Activated T-cell treated with anti-CD3 and anti-CD28 coated beads, Interleukin-2, amount 50 U/mL, for 4 hours (primary cell): ENCODE results near the gene NTRK2. TPM values are rescaled to one million over a fixed set of nuclear protein-coding genes. Genes with fewer than 3 reads are reported as not detected.

Experiments used
- ATAC-seq, 2 donors: fragments of 200-7000 bp; cut with Tn5 transposase; one replicate each; pipeline ENCODE4 v1.10.0; 2021
- DNase-seq: peaks from one replicate; pipeline ENCODE4 v3.0.0-alpha.2; 2020
- H3K27me3 Mint-ChIP-seq: one replicate; pipeline ENCODE4 v1.8.0; 2021; ENCODE audit warnings: low read depth, mixed read lengths
- H3K36me3 Mint-ChIP-seq: one replicate; pipeline ENCODE4 v1.8.0; 2022; ENCODE audit warnings: mixed read lengths; ENCODE audit not compliant: insufficient read depth
- H3K4me1 Mint-ChIP-seq: one replicate; pipeline ENCODE4 v1.8.0; 2021; ENCODE audit warnings: low read depth, mixed read lengths
- H3K4me3 Mint-ChIP-seq: one replicate; pipeline ENCODE4 v1.8.0; 2021; ENCODE audit warnings: mild to moderate bottlenecking, moderate library complexity, mixed read lengths
- H3K9me3 Mint-ChIP-seq: one replicate; pipeline ENCODE4 v1.8.0; 2021; ENCODE audit warnings: mixed read lengths
- total RNA-seq, 3 donors: library from RNA; stranded (reverse); gene quantifications; one replicate each; pipeline ENCODE4 v1.2.1, GENCODE V29; 2021

NTRK2 gene
- total RNA-seq, 3 donors from 2014 or later, result 0.18 to 0.82 (median 0.38) TPM

- Mint-ChIP-seq H3K9me3 (no peaks in the 10 kb centered on the region), H3K27me3 (no peaks in the 10 kb centered on the region), H3K4me3 (no peak overlapping the region), H3K4me1 (no peaks in the 10 kb centered on the region), H3K36me3 (no peaks in the 10 kb centered on the region)
- DNase-seq (no peak), ATAC-seq (no peak)
Measured at GRCh38 chr9:84736536-84736935, 67.0 kb downstream of the NTRK2 start.

- H3K27me3 Mint-ChIP-seq, result no peaks in the 10 kb centered on the region
- H3K36me3 Mint-ChIP-seq, result no peaks in the 10 kb centered on the region
- ATAC-seq (no peak), DNase-seq (no peak)
- H3K4me1 Mint-ChIP-seq, result no peaks in the 10 kb centered on the region
- H3K4me3 Mint-ChIP-seq, result no peak overlapping the region
- no peaks in the 10 kb centered on the region for H3K9me3 Mint-ChIP-seq
Measured at GRCh38 chr9:84738353-84738752, 68.8 kb downstream of the NTRK2 start.

- Mint-ChIP-seq H3K4me1 (no peaks in the 10 kb centered on the region), H3K9me3 (no peaks in the 10 kb centered on the region), H3K36me3 (no peaks in the 10 kb centered on the region), H3K27me3 (no peaks in the 10 kb centered on the region), H3K4me3 (no peak overlapping the region)
- ATAC-seq (no peak), DNase-seq (no peak)
Measured at GRCh38 chr9:84742261-84742660, 72.7 kb downstream of the NTRK2 start.

GRCh38 chr9:84744195-84744594 is 74.7 kb downstream of the NTRK2 start:
- no peak for DNase-seq
- Mint-ChIP-seq H3K9me3 (no peaks in the 10 kb centered on the region), H3K4me1 (no peaks in the 10 kb centered on the region), H3K36me3 (no peaks in the 10 kb centered on the region), H3K4me3 (no peak overlapping the region), H3K27me3 (no peaks in the 10 kb centered on the region)
- no peak for ATAC-seq

GRCh38 chr9:84744726-84745125 is 75.2 kb downstream of the NTRK2 start:
- H3K9me3 Mint-ChIP-seq, result no peaks in the 10 kb centered on the region
- ATAC-seq, result no peak

GRCh38 chr9:84748112-84748511 is 78.6 kb downstream of the NTRK2 start:
- ATAC-seq, result no peak
- no peaks in the 10 kb centered on the region for H3K27me3 Mint-ChIP-seq
- H3K4me1 Mint-ChIP-seq, result peaks cover 12% of the 10 kb centered on the region

More at GRCh38 chr9:84744726-84745125, 75.2 kb downstream of the NTRK2 start:
- no peaks in the 10 kb centered on the region for H3K4me1 Mint-ChIP-seq
- no peak for DNase-seq
- H3K36me3 Mint-ChIP-seq, result no peaks in the 10 kb centered on the region
- H3K27me3 Mint-ChIP-seq, result no peaks in the 10 kb centered on the region
- H3K4me3 Mint-ChIP-seq, result no peak overlapping the region

GRCh38 chr9:84750152-84750865 is 80.8 kb downstream of the NTRK2 start:
- H3K36me3 Mint-ChIP-seq, result no peaks in the 10 kb centered on the region
- no peaks in the 10 kb centered on the region for H3K9me3 Mint-ChIP-seq
- no peaks in the 10 kb centered on the region for H3K27me3 Mint-ChIP-seq
- ATAC-seq (no peak), DNase-seq (no peak)
- H3K4me3 Mint-ChIP-seq, result no peak overlapping the region
- peaks cover 12% of the 10 kb centered on the region for H3K4me1 Mint-ChIP-seq

More at GRCh38 chr9:84748112-84748511, 78.6 kb downstream of the NTRK2 start:
- no peak for DNase-seq
- Mint-ChIP-seq H3K4me3 (no peak overlapping the region), H3K9me3 (no peaks in the 10 kb centered on the region), H3K36me3 (no peaks in the 10 kb centered on the region)

- H3K9me3 Mint-ChIP-seq, result no peaks in the 10 kb centered on the region
- DNase-seq, result no peak
- H3K4me1 Mint-ChIP-seq, result peaks cover 12% of the 10 kb centered on the region
- H3K27me3 Mint-ChIP-seq, result no peaks in the 10 kb centered on the region
- no peak overlapping the region for H3K4me3 Mint-ChIP-seq
- H3K36me3 Mint-ChIP-seq, result no peaks in the 10 kb centered on the region
- ATAC-seq, result no peak
Measured at GRCh38 chr9:84751921-84752320, 82.4 kb downstream of the NTRK2 start.

- Mint-ChIP-seq H3K4me1 (peaks cover 17% of the 10 kb centered on the region), H3K9me3 (no peaks in the 10 kb centered on the region), H3K36me3 (no peaks in the 10 kb centered on the region), H3K27me3 (no peaks in the 10 kb centered on the region), H3K4me3 (no peak overlapping the region)
- ATAC-seq, result no peak
- DNase-seq, result no peak
Measured at GRCh38 chr9:84754461-84754860, 84.9 kb downstream of the NTRK2 start.

GRCh38 chr9:84754881-84755280 is 85.4 kb downstream of the NTRK2 start:
- DNase-seq, result no peak
- peaks cover 19% of the 10 kb centered on the region for H3K4me1 Mint-ChIP-seq
- no peaks in the 10 kb centered on the region for H3K36me3 Mint-ChIP-seq
- no peaks in the 10 kb centered on the region for H3K9me3 Mint-ChIP-seq
- ATAC-seq, result no peak
- H3K4me3 Mint-ChIP-seq, result no peak overlapping the region
- H3K27me3 Mint-ChIP-seq, result no peaks in the 10 kb centered on the region

- peaks cover 16% of the 10 kb centered on the region for H3K4me1 Mint-ChIP-seq
- ATAC-seq, result no peak
Measured at GRCh38 chr9:84755380-84755779, 85.9 kb downstream of the NTRK2 start.

GRCh38 chr9:84756171-84756570 is 86.6 kb downstream of the NTRK2 start:
- Mint-ChIP-seq H3K27me3 (no peaks in the 10 kb centered on the region), H3K4me3 (no peak overlapping the region), H3K36me3 (no peaks in the 10 kb centered on the region), H3K9me3 (no peaks in the 10 kb centered on the region), H3K4me1 (peaks cover 18% of the 10 kb centered on the region)
- ATAC-seq, result no peak
- DNase-seq, result no peak

More at GRCh38 chr9:84755380-84755779, 85.9 kb downstream of the NTRK2 start:
- H3K27me3 Mint-ChIP-seq, result no peaks in the 10 kb centered on the region
- H3K36me3 Mint-ChIP-seq, result no peaks in the 10 kb centered on the region
- H3K4me3 Mint-ChIP-seq, result no peak overlapping the region
- H3K9me3 Mint-ChIP-seq, result no peaks in the 10 kb centered on the region
- no peak for DNase-seq

GRCh38 chr9:84756731-84757130 is 87.2 kb downstream of the NTRK2 start:
- no peaks in the 10 kb centered on the region for H3K9me3 Mint-ChIP-seq
- no peak overlapping the region for H3K4me3 Mint-ChIP-seq
- no peak for DNase-seq
- no peaks in the 10 kb centered on the region for H3K36me3 Mint-ChIP-seq
- no peaks in the 10 kb centered on the region for H3K27me3 Mint-ChIP-seq
- ATAC-seq, result no peak
- H3K4me1 Mint-ChIP-seq, result peaks cover 15% of the 10 kb centered on the region

- no peak for ATAC-seq
- no peak for DNase-seq
- Mint-ChIP-seq H3K36me3 (no peaks in the 10 kb centered on the region), H3K27me3 (no peaks in the 10 kb centered on the region), H3K4me3 (no peak overlapping the region), H3K4me1 (peaks cover 12% of the 10 kb centered on the region), H3K9me3 (peaks cover 3% of the 10 kb centered on the region)
Measured at GRCh38 chr9:84758817-84759216, 89.3 kb downstream of the NTRK2 start.

GRCh38 chr9:84759300-84759750 is 89.8 kb downstream of the NTRK2 start:
- no peak for DNase-seq
- Mint-ChIP-seq H3K9me3 (peaks cover 3% of the 10 kb centered on the region), H3K4me1 (peaks cover 12% of the 10 kb centered on the region), H3K4me3 (no peak overlapping the region), H3K27me3 (no peaks in the 10 kb centered on the region), H3K36me3 (no peaks in the 10 kb centered on the region)
- ATAC-seq, result peak; percentile 57 to 63
